Measurements from ENCODE around the gene CHAMP1. TPM values are rescaled to one million over a fixed set of nuclear protein-coding genes. Genes with fewer than 3 reads are reported as not detected.

CHAMP1 gene
- total and polyA plus RNA-seq, 2 of the 8 experiments (the other 6 are each of a cell fraction or from before 2014, with no cell fraction given), result 26.8 to 41.9 TPM

DNA sequence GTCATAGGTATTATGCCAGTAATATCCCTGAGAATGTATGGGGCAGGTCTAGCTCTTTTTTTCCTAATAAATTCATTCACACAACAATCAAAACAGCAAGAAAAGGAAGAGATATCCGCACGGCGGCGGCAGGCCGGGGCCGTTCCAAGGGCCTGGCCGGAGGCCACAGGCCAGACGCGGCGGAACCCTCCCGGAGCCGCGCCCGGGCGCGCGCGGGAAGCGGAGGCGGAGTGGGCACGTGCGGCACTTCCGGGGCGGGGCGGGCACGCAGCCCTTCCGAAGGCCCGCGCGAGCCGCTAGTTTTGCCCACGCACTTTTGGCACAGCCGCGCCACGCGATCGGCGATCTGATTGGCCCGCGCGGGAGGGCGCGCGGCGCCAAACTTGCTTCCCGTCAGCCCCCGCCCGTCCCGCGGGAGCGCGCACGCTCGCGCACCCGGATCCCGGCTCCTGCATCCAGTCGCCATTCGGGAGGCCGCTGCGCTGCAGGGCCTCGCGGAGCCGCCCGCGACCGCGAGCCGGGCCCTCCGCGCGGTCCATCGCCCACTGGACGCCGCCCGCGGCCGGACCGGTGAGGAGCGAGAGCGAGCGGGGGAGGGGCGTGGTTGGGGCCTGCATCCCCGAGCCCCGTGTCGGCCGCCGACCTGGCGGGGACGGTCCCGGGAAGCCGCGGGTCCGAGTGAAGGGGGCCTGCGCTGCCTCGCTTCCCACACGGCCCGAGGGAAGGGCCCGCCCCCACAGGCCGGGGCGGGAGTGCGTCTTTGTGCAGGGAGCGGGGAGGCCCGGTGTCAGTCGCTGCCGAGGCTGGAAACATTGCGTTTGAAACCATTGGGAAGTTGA lies at the start of gene CHAMP1 (continued):
- TF ChIP-seq, protein P1, sequence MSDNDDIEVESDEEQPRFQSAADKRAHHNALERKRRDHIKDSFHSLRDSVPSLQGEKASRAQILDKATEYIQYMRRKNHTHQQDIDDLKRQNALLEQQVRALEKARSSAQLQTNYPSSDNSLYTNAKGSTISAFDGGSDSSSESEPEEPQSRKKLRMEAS (IDR thresholded peaks at IDR 0.05), result peak; percentile 72
- TF ChIP-seq KDM1A (IDR thresholded peaks at IDR 0.05; ENCODE audit: borderline replicate concordance, low read length), result peak; percentile 24; the same call in 1 of the 2 replicates
- TF ChIP-seq ASH2L (IDR thresholded peaks at IDR 0.05; ENCODE audit: low read length), result peak; percentile 91
- peak; percentile 56 for TF ChIP-seq CTBP2 (IDR thresholded peaks at IDR 0.05; ENCODE audit: borderline replicate concordance, insufficient read depth, insufficient read length, low read length)
- no peak for TF ChIP-seq RXRA (IDR thresholded peaks at IDR 0.05; ENCODE audit: insufficient read depth, low read depth, low read length)
- no peak for TF ChIP-seq SP2 (IDR thresholded peaks at IDR 0.05; ENCODE audit: low read length)
- peak; percentile 60 for TF ChIP-seq POLR2AphosphoS5 (IDR thresholded peaks at IDR 0.05; ENCODE audit: low read depth, low read length)
- TF ChIP-seq EGR1 (IDR thresholded peaks at IDR 0.05; ENCODE audit: borderline replicate concordance, low read depth, low read length), result peak; percentile 80; the same call in 1 of the 2 replicates
